CD14-positive monocyte (primary cell): ENCODE results near the gene CES2. TPM values are rescaled to one million over a fixed set of nuclear protein-coding genes. Genes with fewer than 3 reads are reported as not detected.

Experiments
- DNase-seq, 3 donors: peaks; one replicate each; pipeline ENCODE4 v3.0.0-alpha.2; 2011 to 2022
- H2AFZ ChIP-seq: 2 replicates; pipeline ENCODE4 v1.6.0; 2012; ENCODE audit warnings: mild to moderate bottlenecking, low read depth, low read length, inconsistent platforms; ENCODE audit not compliant: insufficient read depth, poor library complexity, severe bottlenecking
- H3K27ac ChIP-seq, 2 donors: 1 replicate in 1 of 2; 2 replicates in 1 of 2; pipeline ENCODE4 v1.5.1; 2012 to 2013; ENCODE audit warnings: low read length in 2 of 2, control low read depth in 1 of 2, inconsistent platforms in 1 of 2, low read depth in 1 of 2, mild to moderate bottlenecking in 1 of 2
- H3K27me3 ChIP-seq, 2 donors: one replicate each; pipeline versions ENCODE4 v1.6.0 to v1.6.1; 2011 to 2013; ENCODE audit warnings: low read length in 2 of 2; ENCODE audit not compliant: control insufficient read depth in 2 of 2, insufficient read depth in 2 of 2
- H3K36me3 ChIP-seq, 2 donors: replicated peaks in 1 of 2; 1 replicate in 1 of 2; 2 replicates in 1 of 2; pipeline versions ENCODE4 v1.5.1 to v1.6.1; 2012 to 2013; ENCODE audit warnings: low read length in 2 of 2, control low read depth in 1 of 2, inconsistent platforms in 1 of 2, mild to moderate bottlenecking in 1 of 2; ENCODE audit not compliant: insufficient read depth in 2 of 2, control insufficient read depth in 1 of 2
- H3K4me1 ChIP-seq, 2 donors: 1 replicate in 1 of 2; 2 replicates in 1 of 2; pipeline versions ENCODE4 v1.5.1 to v1.6.1; 2012 to 2013; ENCODE audit warnings: low read length in 2 of 2, control low read depth in 1 of 2, inconsistent platforms in 1 of 2, mild to moderate bottlenecking in 1 of 2, moderate library complexity in 1 of 2; ENCODE audit not compliant: insufficient read depth in 2 of 2, control insufficient read depth in 1 of 2
- H3K4me2 ChIP-seq: replicated peaks from 2 replicates; pipeline ENCODE3; 2012; ENCODE audit warnings: low read length, moderate library complexity, mild to moderate bottlenecking; ENCODE audit not compliant: poor library complexity, severe bottlenecking; ENCODE audit errors: extremely low read depth
- H3K4me3 ChIP-seq, 3 experiments: fragments of 200-600 bp in 1 of 3; sonication (generic) in 1 of 3; replicated peaks in 1 of 3; 1 replicate in 2 of 3; 2 replicates in 1 of 3; pipeline ENCODE4 v1.5.1; 2011 to 2013; ENCODE audit warnings: low read length in 3 of 3, mild to moderate bottlenecking in 3 of 3, control low read depth in 2 of 3, low read depth in 2 of 3, inconsistent platforms in 1 of 3, moderate library complexity in 1 of 3
- H3K79me2 ChIP-seq: 2 replicates; pipeline ENCODE4 v1.6.0; 2012; ENCODE audit warnings: mild to moderate bottlenecking, control low read depth, inconsistent platforms, low read length, moderate library complexity; ENCODE audit not compliant: insufficient read depth
- H3K9ac ChIP-seq: 2 replicates; pipeline ENCODE4 v1.6.0; 2017; ENCODE audit warnings: low read length, mild to moderate bottlenecking; ENCODE audit not compliant: insufficient read depth, poor library complexity, severe bottlenecking
- H3K9me3 ChIP-seq, 2 donors: replicated peaks in 1 of 2; 1 replicate in 1 of 2; 2 replicates in 1 of 2; pipeline versions ENCODE4 v1.5.1 to v1.6.1; 2012 to 2013; ENCODE audit warnings: low read length in 2 of 2, control low read depth in 1 of 2; ENCODE audit not compliant: control insufficient read depth in 1 of 2, insufficient read depth in 1 of 2
- H4K20me1 ChIP-seq: 2 replicates; pipeline ENCODE4 v1.6.0; 2012; ENCODE audit warnings: mild to moderate bottlenecking, low read length, control low read depth, moderate library complexity; ENCODE audit not compliant: insufficient read depth
- H3K27ac Mint-ChIP-seq, 7 donors: one replicate each; pipeline ENCODE4 v1.8.0; 2020; ENCODE audit warnings: mild to moderate bottlenecking in 7 of 7, mixed read lengths in 7 of 7, moderate library complexity in 6 of 7, inconsistent platforms in 2 of 7
- H3K27me3 Mint-ChIP-seq, 3 donors: one replicate each; pipeline ENCODE4 v1.8.0; 2021 to 2022; ENCODE audit warnings: low read depth in 3 of 3, mild to moderate bottlenecking in 3 of 3, mixed read lengths in 3 of 3, moderate library complexity in 3 of 3, inconsistent platforms in 1 of 3
- H3K36me3 Mint-ChIP-seq, 2 donors: one replicate each; pipeline ENCODE4 v1.8.0; 2020; ENCODE audit warnings: mixed read lengths in 2 of 2, inconsistent platforms in 1 of 2, mild to moderate bottlenecking in 1 of 2
- H3K4me1 Mint-ChIP-seq: one replicate; pipeline ENCODE4 v1.8.0; 2020; ENCODE audit warnings: mild to moderate bottlenecking, mixed read lengths
- H3K4me3 Mint-ChIP-seq, 2 donors: one replicate each; pipeline ENCODE4 v1.8.0; 2020; ENCODE audit warnings: mild to moderate bottlenecking in 2 of 2, mixed read lengths in 2 of 2, moderate library complexity in 1 of 2
- H3K9me3 Mint-ChIP-seq, 7 donors: one replicate each; pipeline ENCODE4 v1.8.0; 2020 to 2022; ENCODE audit warnings: mixed read lengths in 7 of 7, mild to moderate bottlenecking in 6 of 7, moderate library complexity in 6 of 7, inconsistent platforms in 2 of 7
- WGBS: methylation state at CpG from one replicate; pipeline ENCODE4 v1.1.5; 2013; ENCODE audit warnings: missing lambda C conversion rate; ENCODE audit not compliant: insufficient coverage; 5-methylcytosine and 5-hydroxymethylcytosine counted together
- intact Hi-C, 2 donors: fragments of 100-400 bp; cut with micrococcal nuclease; formaldehyde crosslinking; loops; one replicate each; pipeline versions ENCODE4 v1.15.0 to v1.15.1; 2023
- polyA plus RNA-seq, 3 donors: library from polyadenylated mRNA; depleted of rRNA in 1 of 3; unstranded in 2 of 3; stranded (reverse) in 1 of 3; fragments of 300-500 nt in 2 of 3; fragments of >200 nt in 1 of 3; fragmentation: Illumina TruSeq in 2 of 3; gene quantifications; 1 replicate in 2 of 3; 2 replicates in 1 of 3; pipeline ENCODE4 v1.2.3, GENCODE V29; 2012 to 2021
- TF ChIP-seq, protein P1 (sequence below): fragments of 200-600 bp; IDR thresholded peaks from one replicate; pipeline ENCODE4 v1.8.0; 2022; ENCODE audit warnings: antibody characterized with exemption, mild to moderate bottlenecking

The CES2 gene
- polyA plus RNA-seq, 3 donors, result 14.0 to 29.0 (median 23.2) TPM

- Mint-ChIP-seq H3K4me1 (peaks cover 26% of the 10 kb centered on the region), H3K4me3 (no peak overlapping the region), H3K9me3 (peaks cover 0 to 2% (median 0%) of the 10 kb centered on the region in 7 donors), H3K27ac (peak overlapping the region in 1 of 7 donors; percentile 8), H3K36me3 (peaks cover 67 to 76% of the 10 kb centered on the region in 2 donors), H3K27me3 (peaks cover 0 to 2% (median 0%) of the 10 kb centered on the region in 3 donors)
- Histone ChIP-seq H3K9ac (no peak overlapping the region), H3K4me1 (peaks cover 14 to 17% of the 10 kb centered on the region in 2 donors), H3K4me3 (no peak overlapping the region), H3K4me2 (no peak overlapping the region), H3K27ac (no peak overlapping the region), H3K9me3 (no peaks in the 10 kb centered on the region), H3K27me3 (no peaks in the 10 kb centered on the region), H3K79me2 (peaks cover 28% of the 10 kb centered on the region), H2AFZ (no peak overlapping the region), H3K36me3 (peaks cover 65 to 71% of the 10 kb centered on the region in 2 donors), H4K20me1 (peaks cover 73% of the 10 kb centered on the region)
- no peak for DNase-seq
- 98% methylated on average over 16 of the region's 16 CpGs for WGBS
- TF ChIP-seq, protein P1, sequence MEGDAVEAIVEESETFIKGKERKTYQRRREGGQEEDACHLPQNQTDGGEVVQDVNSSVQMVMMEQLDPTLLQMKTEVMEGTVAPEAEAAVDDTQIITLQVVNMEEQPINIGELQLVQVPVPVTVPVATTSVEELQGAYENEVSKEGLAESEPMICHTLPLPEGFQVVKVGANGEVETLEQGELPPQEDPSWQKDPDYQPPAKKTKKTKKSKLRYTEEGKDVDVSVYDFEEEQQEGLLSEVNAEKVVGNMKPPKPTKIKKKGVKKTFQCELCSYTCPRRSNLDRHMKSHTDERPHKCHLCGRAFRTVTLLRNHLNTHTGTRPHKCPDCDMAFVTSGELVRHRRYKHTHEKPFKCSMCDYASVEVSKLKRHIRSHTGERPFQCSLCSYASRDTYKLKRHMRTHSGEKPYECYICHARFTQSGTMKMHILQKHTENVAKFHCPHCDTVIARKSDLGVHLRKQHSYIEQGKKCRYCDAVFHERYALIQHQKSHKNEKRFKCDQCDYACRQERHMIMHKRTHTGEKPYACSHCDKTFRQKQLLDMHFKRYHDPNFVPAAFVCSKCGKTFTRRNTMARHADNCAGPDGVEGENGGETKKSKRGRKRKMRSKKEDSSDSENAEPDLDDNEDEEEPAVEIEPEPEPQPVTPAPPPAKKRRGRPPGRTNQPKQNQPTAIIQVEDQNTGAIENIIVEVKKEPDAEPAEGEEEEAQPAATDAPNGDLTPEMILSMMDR, result no peak
- intact Hi-C loops, result no loop called here
These were observed 4.9 kb downstream of the CES2 start for GRCh38 chr16:66940236-66940635.

DNA sequence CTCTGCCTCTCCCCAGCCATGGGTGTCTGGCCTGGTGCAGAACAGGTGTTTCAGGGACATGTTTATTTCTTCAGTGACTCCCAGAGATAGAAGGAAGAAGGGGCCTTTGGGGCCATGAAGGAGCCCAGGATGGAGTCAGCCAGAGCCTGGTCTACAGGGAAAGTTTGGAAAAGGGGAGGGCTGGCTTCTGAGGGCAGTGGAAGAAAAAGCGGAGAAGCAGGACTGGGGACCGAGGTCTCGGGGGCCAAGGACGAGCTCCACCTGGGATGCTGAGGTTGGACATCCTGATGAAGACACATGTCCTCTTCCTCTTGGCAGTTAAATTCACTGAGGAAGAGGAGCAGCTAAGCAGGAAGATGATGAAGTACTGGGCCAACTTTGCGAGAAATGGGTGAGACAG is 7.7 kb downstream of the CES2 start:
- intact Hi-C loops, result no loop called here
- Histone ChIP-seq H2AFZ (no peak overlapping the region), H3K9ac (no peak overlapping the region), H3K4me2 (no peak overlapping the region), H4K20me1 (peaks cover 45% of the 10 kb centered on the region), H3K27me3 (peaks cover 0 to 5% of the 10 kb centered on the region in 2 donors), H3K9me3 (no peaks in the 10 kb centered on the region), H3K27ac (no peak overlapping the region), H3K4me1 (peaks cover 5 to 7% of the 10 kb centered on the region in 2 donors), H3K79me2 (peaks cover 3% of the 10 kb centered on the region), H3K36me3 (peaks cover 59 to 62% of the 10 kb centered on the region in 2 donors), H3K4me3 (no peak overlapping the region)
- peaks cover 7 to 11% (median 9%) of the 10 kb centered on the region in 3 donors for H3K27me3 Mint-ChIP-seq
- peak overlapping the region in 1 of 2 donors; percentile 11 for H3K4me3 Mint-ChIP-seq
- DNase-seq, result no peak
- peaks cover 0 to 2% (median 0%) of the 10 kb centered on the region in 7 donors for H3K9me3 Mint-ChIP-seq
- peaks cover 55 to 61% of the 10 kb centered on the region in 2 donors for H3K36me3 Mint-ChIP-seq
- TF ChIP-seq, protein P1, result no peak
- no peak overlapping the region for H3K27ac Mint-ChIP-seq
- WGBS, result 90% methylated on average over 5 of the region's 5 CpGs
- peaks cover 11% of the 10 kb centered on the region for H3K4me1 Mint-ChIP-seq
